22Rv1 (cell line): ENCODE data around the gene PSMB1.

Source experiments
- H3K27ac ChIP-seq: fragments of 450-650 bp; 2 replicates; pipeline ENCODE4 v1.5.1; 2017
- ZFX ChIP-seq: fragments of 450-650 bp; IDR thresholded peaks from 2 replicates; pipeline ENCODE4 v1.6.1; 2017; ENCODE audit warnings: antibody characterized with exemption, borderline replicate concordance
- TF ChIP-seq, protein P1 (sequence below): fragments of 450-650 bp; IDR thresholded peaks from 2 replicates; pipeline ENCODE4 v1.5.1; 2017; ENCODE audit warnings: mild to moderate bottlenecking

The PSMB1 gene

DNA sequence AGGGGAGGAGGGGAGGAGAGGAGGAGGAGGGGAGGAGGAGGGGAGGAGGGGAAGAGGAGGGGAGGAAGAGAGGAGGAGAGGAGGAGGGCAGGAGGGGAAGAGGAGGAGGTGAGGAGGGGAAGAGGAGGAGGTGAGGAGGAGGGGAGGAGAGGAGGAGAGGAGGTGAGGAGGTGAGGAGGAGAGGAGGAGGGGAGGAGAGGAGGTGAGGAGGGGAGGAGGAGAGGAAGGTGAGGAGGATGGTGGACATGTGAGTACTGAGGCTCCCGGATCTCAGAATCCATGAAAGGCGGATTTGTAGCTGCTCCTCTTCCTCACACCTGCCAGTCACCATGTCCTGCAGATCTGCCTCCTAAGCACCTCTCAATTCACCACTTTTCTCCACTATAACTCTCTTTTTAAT is 59.8 kb downstream of the PSMB1 start:
- TF ChIP-seq ZFX, result no peak
- TF ChIP-seq, protein P1, sequence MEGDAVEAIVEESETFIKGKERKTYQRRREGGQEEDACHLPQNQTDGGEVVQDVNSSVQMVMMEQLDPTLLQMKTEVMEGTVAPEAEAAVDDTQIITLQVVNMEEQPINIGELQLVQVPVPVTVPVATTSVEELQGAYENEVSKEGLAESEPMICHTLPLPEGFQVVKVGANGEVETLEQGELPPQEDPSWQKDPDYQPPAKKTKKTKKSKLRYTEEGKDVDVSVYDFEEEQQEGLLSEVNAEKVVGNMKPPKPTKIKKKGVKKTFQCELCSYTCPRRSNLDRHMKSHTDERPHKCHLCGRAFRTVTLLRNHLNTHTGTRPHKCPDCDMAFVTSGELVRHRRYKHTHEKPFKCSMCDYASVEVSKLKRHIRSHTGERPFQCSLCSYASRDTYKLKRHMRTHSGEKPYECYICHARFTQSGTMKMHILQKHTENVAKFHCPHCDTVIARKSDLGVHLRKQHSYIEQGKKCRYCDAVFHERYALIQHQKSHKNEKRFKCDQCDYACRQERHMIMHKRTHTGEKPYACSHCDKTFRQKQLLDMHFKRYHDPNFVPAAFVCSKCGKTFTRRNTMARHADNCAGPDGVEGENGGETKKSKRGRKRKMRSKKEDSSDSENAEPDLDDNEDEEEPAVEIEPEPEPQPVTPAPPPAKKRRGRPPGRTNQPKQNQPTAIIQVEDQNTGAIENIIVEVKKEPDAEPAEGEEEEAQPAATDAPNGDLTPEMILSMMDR, result no peak
- no peak overlapping the region for H3K27ac ChIP-seq

DNA sequence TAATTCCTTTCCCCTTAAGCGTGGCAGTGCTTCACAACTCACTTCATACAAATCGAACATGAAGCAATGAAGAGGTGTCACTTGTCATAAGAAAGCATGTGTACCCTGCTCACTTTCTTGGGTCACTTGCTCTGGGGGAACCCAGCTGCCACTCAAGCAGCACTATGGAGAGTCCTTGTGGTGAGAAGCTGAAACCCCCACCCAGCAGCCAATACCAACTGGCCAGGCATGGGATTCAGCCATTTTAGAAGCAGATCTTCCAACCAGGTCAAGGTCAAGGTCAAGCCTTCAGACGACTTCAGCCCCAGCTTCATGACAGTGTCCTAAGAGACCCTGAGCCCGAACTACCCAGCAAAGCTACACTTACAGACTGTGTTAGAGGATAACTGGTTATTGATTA is 62.8 kb downstream of the PSMB1 start:
- TF ChIP-seq, protein P1, result no peak
- TF ChIP-seq ZFX, result no peak

DNA sequence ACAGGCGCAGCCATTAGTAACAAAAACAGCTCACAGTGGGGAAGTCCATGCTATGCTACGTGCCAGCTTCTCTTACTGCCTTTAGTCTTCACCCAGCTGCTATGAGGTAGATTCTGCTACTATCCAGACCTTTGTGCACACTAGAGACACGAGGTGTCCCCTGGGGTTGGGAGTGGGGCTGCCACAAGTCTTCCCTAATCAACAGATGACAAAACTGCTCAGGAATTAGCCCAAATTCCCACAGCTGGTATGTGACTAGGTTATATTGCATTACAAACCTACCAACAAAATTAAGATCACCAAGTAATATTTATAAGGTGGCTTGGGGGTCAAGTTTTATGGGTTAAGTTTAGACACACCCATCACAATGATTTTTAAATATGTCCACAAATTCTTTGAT is 63.3 kb downstream of the PSMB1 start:
- no peak for TF ChIP-seq ZFX
- TF ChIP-seq, protein P1, result no peak
- no peak overlapping the region for H3K27ac ChIP-seq

More for the DNA sequence above, 62.8 kb downstream of the PSMB1 start:
- no peak overlapping the region for H3K27ac ChIP-seq

DNA sequence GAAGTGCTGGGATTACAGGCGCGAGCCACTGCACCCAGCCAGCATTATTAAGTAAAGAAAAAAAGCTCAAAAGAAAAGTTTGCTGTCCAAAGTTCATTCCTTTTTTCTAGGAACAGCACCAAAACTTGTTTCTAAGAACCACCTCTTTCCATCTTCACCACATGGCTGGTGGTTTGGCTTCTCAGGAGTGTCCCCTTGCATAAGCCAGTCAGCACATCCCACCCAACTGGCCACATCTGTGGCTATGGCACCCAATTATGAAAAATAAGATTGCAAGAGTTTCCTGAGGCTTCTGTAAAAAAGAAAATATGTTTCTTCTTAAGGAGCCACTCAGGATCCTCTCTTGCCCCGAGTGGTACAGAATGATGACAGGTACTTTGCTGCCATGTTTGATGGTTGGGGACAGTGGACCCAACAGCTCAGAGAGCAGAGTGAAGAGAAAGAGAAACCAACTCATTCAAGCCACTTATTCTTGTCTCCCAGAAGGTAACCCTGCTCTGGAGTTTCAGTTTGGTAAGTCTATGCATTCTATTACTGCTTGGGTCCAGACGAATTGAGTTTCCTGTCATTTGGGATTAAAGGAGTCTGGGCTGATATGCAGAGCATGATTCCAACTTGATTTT is 65.3 kb downstream of the PSMB1 start:
- no peak for TF ChIP-seq ZFX
- TF ChIP-seq, protein P1, result no peak
- H3K27ac ChIP-seq, result no peak overlapping the region

DNA sequence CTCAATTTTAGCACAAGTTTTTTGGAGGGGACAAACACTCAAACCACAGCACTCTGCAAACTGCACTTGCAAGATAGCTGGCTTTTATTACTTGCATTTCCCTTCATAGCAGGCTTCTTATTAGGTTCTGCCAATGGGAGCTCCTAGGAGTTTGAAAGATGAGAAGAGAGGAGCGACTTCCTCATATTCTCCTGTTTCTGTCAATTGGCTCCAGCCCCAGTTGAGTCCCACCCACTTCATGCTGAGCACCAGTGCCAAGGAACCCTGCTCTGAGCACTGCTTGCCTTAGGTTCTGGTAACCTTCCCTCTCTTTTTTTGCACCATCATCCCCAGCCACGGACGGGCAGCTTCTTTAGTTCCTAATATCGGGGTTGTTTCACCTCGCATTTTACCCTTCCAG is 67.9 kb downstream of the PSMB1 start:
- TF ChIP-seq ZFX, result no peak
- TF ChIP-seq, protein P1, result no peak

More for the DNA sequence above, 67.9 kb downstream of the PSMB1 start:
- H3K27ac ChIP-seq, result no peak overlapping the region
